ENCODE results near the gene SLC9A4.

DNA sequence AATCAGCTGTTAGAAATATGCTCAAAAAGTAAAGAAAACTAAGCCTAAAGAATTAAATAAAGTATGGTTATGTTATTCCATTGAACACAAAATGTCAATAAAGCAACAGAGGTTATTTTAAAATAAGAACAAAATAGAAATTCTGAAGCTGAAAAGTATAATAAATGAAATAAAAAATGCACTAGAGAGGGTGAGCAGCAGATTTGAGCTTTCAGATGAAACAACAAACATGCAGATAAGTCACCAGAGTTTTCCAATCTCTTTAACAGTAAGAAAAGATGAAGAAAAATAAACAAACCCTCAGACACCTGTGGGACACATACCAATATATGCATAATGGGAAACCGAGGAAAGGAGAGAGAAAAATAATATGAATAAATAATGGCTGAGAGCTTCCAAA lies 76.0 kb downstream of the SLC9A4 start:
- TF ChIP-seq EZH2 (IDR thresholded peaks at IDR 0.05; ENCODE audit: low read length, missing control alignments), result no peak
- TF ChIP-seq, protein P1, sequence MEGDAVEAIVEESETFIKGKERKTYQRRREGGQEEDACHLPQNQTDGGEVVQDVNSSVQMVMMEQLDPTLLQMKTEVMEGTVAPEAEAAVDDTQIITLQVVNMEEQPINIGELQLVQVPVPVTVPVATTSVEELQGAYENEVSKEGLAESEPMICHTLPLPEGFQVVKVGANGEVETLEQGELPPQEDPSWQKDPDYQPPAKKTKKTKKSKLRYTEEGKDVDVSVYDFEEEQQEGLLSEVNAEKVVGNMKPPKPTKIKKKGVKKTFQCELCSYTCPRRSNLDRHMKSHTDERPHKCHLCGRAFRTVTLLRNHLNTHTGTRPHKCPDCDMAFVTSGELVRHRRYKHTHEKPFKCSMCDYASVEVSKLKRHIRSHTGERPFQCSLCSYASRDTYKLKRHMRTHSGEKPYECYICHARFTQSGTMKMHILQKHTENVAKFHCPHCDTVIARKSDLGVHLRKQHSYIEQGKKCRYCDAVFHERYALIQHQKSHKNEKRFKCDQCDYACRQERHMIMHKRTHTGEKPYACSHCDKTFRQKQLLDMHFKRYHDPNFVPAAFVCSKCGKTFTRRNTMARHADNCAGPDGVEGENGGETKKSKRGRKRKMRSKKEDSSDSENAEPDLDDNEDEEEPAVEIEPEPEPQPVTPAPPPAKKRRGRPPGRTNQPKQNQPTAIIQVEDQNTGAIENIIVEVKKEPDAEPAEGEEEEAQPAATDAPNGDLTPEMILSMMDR (conservative IDR thresholded peaks at IDR 0.05 in 1 of 2, IDR thresholded peaks at IDR 0.05 in 1 of 2; ENCODE audit: low read depth in 1 of 2, low read length in 2 of 2), result no peak

All from fibroblast of lung (primary cell).